ENCODE results near the gene FPGS. TPM values are rescaled to one million over a fixed set of nuclear protein-coding genes. Genes with fewer than 3 reads are reported as not detected.

The FPGS gene
- total RNA-seq, 2 donors from 2014 or later: 31.6 to 55.1 TPM

GRCh38 chr9:127785933-127786772, 16.5 kb upstream of the FPGS start, which contains the start of gene CDK9:
Gene CDK9, plus strand, starts transcription at chr9:127786034. Its CDS starts 115 bp downstream, at chr9:127786149.
- Histone ChIP-seq H3K9ac (ENCODE audit: low read depth in 2 of 2, low read length in 2 of 2) (peak within 1 kb of the TSS; percentile 78 to 96), H3K4me3 (peak within 1 kb of the TSS; percentile 98), H3K27ac (peak within 1 kb of the TSS; percentile 96), H3K27me3 (no peaks in the 10 kb centered on the region), H3K36me3 (peaks cover 34% of the 10 kb centered on the region), H3K9me3 (no peaks in the 10 kb centered on the region), H3K4me1 (no peaks in the 10 kb centered on the region)
- peak; percentile 92 for DNase-seq
- intact Hi-C loops (cut with DNase I): loop anchor here (2.0 to 5.0 kb wide), 2 partner anchors 51 to 131 kb away; partner anchors contain the start of genes ST6GALNAC4 and TOR2A
- no peak for TF ChIP-seq CTCF (IDR thresholded peaks at IDR 0.05)

GRCh38 chr9:127786773-127787104, 15.9 kb upstream of the FPGS start:
- peak overlapping the region; percentile 98 for H3K4me3 ChIP-seq
- H3K4me1 ChIP-seq: no peaks in the 10 kb centered on the region
- peaks cover 36% of the 10 kb centered on the region for H3K36me3 ChIP-seq
- peak; percentile 26 for TF ChIP-seq CTCF (IDR thresholded peaks at IDR 0.05)
- H3K9me3 ChIP-seq: no peaks in the 10 kb centered on the region
- H3K9ac ChIP-seq (ENCODE audit: low read depth in 2 of 2, low read length in 2 of 2): peak overlapping the region; percentile 78 to 96
- no peaks in the 10 kb centered on the region for H3K27me3 ChIP-seq
- H3K27ac ChIP-seq: peak overlapping the region; percentile 96
- intact Hi-C loops (cut with DNase I): loop anchor here (5.0 kb wide), 1 partner anchor 131 kb away; the partner anchor contains the start of gene ST6GALNAC4
- no peak for DNase-seq

GRCh38 chr9:127788337-127789011, 14.2 kb upstream of the FPGS start:
- peaks cover 36% of the 10 kb centered on the region for H3K36me3 ChIP-seq
- no peaks in the 10 kb centered on the region for H3K4me1 ChIP-seq
- DNase-seq: no peak
- no peaks in the 10 kb centered on the region for H3K9me3 ChIP-seq
- H3K27ac ChIP-seq: no peak overlapping the region
- H3K4me3 ChIP-seq: no peak overlapping the region
- no peaks in the 10 kb centered on the region for H3K27me3 ChIP-seq
- TF ChIP-seq CTCF (IDR thresholded peaks at IDR 0.05): no peak
- intact Hi-C loops (cut with DNase I): loop anchor here (5.0 kb wide), 1 partner anchor 129 kb away; the partner anchor contains the start of gene ST6GALNAC4
- H3K9ac ChIP-seq (ENCODE audit: low read depth in 2 of 2, low read length in 2 of 2): no peak overlapping the region

- no peak for TF ChIP-seq CTCF (IDR thresholded peaks at IDR 0.05)
- Histone ChIP-seq H3K9me3 (no peaks in the 10 kb centered on the region), H3K27me3 (no peaks in the 10 kb centered on the region), H3K36me3 (peaks cover 36% of the 10 kb centered on the region), H3K9ac (ENCODE audit: low read depth in 2 of 2, low read length in 2 of 2) (no peak overlapping the region), H3K4me3 (no peak overlapping the region), H3K4me1 (no peaks in the 10 kb centered on the region), H3K27ac (no peak overlapping the region)
- intact Hi-C loops (cut with DNase I): loop anchor here (5.0 kb wide), 1 partner anchor 128 kb away; the partner anchor contains the start of gene ST6GALNAC4
- DNase-seq: no peak
Observed at GRCh38 chr9:127789179-127789578, 13.5 kb upstream of the FPGS start.

GRCh38 chr9:127790094-127790855, 12.4 kb upstream of the FPGS start:
- Histone ChIP-seq H3K36me3 (peaks cover 36% of the 10 kb centered on the region), H3K9ac (ENCODE audit: low read depth in 2 of 2, low read length in 2 of 2) (no peak overlapping the region), H3K27ac (no peak overlapping the region), H3K9me3 (no peaks in the 10 kb centered on the region), H3K27me3 (no peaks in the 10 kb centered on the region), H3K4me1 (no peaks in the 10 kb centered on the region), H3K4me3 (no peak overlapping the region)
- DNase-seq: no peak
- TF ChIP-seq CTCF (IDR thresholded peaks at IDR 0.05): no peak
- intact Hi-C loops (cut with DNase I): no loop called here
